T-helper 17 cell (primary cell): ENCODE results near the gene VDR. TPM values are rescaled to one million over a fixed set of nuclear protein-coding genes. Genes with fewer than 3 reads are reported as not detected.

Experiments used
- ATAC-seq: fragments of 150-1000 bp; cut with Tn5 transposase; 2 replicates; pipeline ENCODE4 v1.10.0; 2021; ENCODE audit warnings: mild to moderate bottlenecking, moderate library complexity
- DNase-seq, 3 donors: peaks; one replicate each; pipeline versions ENCODE4 v3.0.0 to v3.0.0-alpha.2; 2020 to 2021
- H3K9me3 ChIP-seq: one replicate; pipeline ENCODE4 v1.7.0; 2013; ENCODE audit warnings: low read length, mild to moderate bottlenecking; ENCODE audit not compliant: control insufficient read depth, poor library complexity, severe bottlenecking
- H3K27ac Mint-ChIP-seq: one replicate; pipeline ENCODE4 v1.8.0; 2022; ENCODE audit warnings: mild to moderate bottlenecking, moderate library complexity, mixed read lengths
- H3K27me3 Mint-ChIP-seq: one replicate; pipeline ENCODE4 v1.8.0; 2022; ENCODE audit warnings: mixed read lengths
- H3K36me3 Mint-ChIP-seq: one replicate; pipeline ENCODE4 v1.8.0; 2022; ENCODE audit warnings: low read depth, mixed read lengths
- H3K4me1 Mint-ChIP-seq: one replicate; pipeline ENCODE4 v1.8.0; 2022; ENCODE audit warnings: mild to moderate bottlenecking, mixed read lengths
- H3K4me3 Mint-ChIP-seq: one replicate; pipeline ENCODE4 v1.8.0; 2022; ENCODE audit warnings: mild to moderate bottlenecking, moderate library complexity, mixed read lengths
- total RNA-seq, 4 donors: library from RNA in 2 of 4; stranded (reverse) in 2 of 4; gene quantifications; one replicate each; pipeline ENCODE4 v1.2.3 and lab custom pipeline; 2022 to 2026

Gene VDR
- total RNA-seq, 2 donors from 2014 or later: 1.8 to 4.5 TPM

DNA sequence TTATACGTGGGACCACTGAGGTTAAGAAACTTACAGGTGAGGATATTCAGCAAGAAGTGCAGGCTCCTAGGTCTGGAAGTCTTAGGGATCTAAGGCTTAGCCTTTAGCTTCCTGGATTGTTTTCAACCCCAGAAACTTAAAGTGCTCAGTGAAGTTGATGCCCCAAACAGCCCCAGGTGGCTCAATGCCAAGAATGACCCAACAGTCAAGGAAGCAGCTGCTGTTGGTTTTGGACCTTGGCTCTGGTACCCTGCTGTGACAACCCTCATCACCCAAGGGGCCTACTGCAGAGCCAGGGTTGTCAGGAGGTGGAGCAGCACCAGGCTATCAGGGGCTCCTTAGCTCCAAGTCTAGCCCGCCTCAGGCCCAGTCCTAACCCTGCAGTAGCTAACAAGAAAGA, 36.8 kb downstream of the VDR start:
- DNase-seq (no peak), ATAC-seq (no peak)
- Mint-ChIP-seq H3K27me3 (no peaks in the 10 kb centered on the region), H3K4me1 (no peaks in the 10 kb centered on the region), H3K4me3 (no peak overlapping the region), H3K36me3 (no peaks in the 10 kb centered on the region), H3K27ac (no peak overlapping the region)
- H3K9me3 ChIP-seq: no peaks in the 10 kb centered on the region

DNA sequence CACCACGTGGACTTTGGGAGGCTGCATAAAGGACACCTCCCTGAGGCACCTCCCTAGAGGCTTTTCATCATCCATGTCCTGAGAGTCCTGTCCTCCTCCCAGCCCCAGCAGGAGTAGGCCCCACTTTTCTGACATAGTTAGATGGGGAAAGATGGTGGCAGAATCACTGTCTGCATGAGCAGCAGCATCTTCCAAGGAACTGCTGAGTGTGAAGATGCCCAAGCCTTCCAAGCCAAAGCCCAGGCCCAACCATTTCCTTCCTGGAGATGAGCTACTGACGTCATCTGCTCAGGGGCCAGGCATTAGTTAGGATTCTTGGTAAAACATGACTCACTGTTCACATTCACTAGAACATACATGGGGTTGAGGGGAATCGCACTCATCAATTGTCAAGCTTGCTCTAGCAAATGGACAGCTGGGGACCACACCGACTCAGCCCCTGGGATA, 37.3 kb downstream of the VDR start:
- no peak overlapping the region for H3K4me3 Mint-ChIP-seq
- H3K27me3 Mint-ChIP-seq: no peaks in the 10 kb centered on the region
- H3K36me3 Mint-ChIP-seq: no peaks in the 10 kb centered on the region
- no peaks in the 10 kb centered on the region for H3K4me1 Mint-ChIP-seq
- H3K9me3 ChIP-seq: no peaks in the 10 kb centered on the region
- H3K27ac Mint-ChIP-seq: no peak overlapping the region
- ATAC-seq (no peak), DNase-seq (no peak)

GRCh38 chr12:47864646-47865235, 40.1 kb downstream of the VDR start:
- H3K9me3 ChIP-seq: no peaks in the 10 kb centered on the region
- Mint-ChIP-seq H3K27me3 (no peaks in the 10 kb centered on the region), H3K4me1 (peaks cover 8% of the 10 kb centered on the region), H3K27ac (peak overlapping the region; percentile 24), H3K36me3 (no peaks in the 10 kb centered on the region), H3K4me3 (no peak overlapping the region)
- no peak for ATAC-seq
- no peak for DNase-seq

DNA sequence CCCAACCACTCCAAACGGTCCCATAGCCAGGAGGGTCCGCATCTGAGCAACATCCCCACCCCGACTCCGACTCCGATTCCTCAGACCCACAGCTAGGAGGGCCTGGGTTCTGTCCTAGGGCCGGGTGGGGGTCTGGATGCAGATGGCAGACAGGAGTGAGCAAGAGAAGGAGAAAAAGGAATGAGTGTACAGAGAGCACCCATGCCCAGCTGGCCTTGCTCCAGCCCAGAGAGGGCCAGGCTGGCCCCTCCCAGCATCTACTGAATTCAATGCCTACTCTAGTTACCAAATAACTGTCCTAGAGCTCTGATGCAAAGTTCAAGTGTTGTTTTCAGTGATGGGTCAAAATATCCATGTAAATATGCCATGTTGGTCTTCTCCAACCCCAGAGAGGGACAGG, 40.8 kb downstream of the VDR start:
- ATAC-seq: no peak

DNA sequence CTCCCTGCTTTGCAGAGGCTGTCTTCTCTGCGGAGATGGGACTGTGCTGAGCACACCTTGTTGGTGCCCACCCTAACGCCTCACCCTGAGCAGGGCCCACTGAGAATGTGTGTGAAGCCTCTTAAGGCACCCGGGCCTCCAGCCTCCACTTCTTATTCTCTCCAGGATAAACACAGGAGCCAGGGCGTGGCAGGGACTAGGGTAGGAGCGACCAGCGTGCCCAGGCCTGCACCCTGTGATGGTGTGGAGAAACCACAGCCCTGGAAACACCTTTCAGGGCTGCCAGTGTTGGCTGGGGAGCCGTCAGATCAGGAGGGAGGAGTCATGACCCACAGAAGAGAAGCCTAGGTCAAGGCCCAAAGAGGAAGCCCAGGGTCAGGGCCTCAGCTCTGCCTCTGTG, 41.3 kb downstream of the VDR start:
- ATAC-seq (no peak), DNase-seq (no peak)
- H3K9me3 ChIP-seq: no peaks in the 10 kb centered on the region
- no peaks in the 10 kb centered on the region for H3K36me3 Mint-ChIP-seq
- H3K27ac Mint-ChIP-seq: no peak overlapping the region
- H3K27me3 Mint-ChIP-seq: no peaks in the 10 kb centered on the region
- H3K4me1 Mint-ChIP-seq: peaks cover 10% of the 10 kb centered on the region
- H3K4me3 Mint-ChIP-seq: no peak overlapping the region

More for the DNA sequence above, 40.8 kb downstream of the VDR start:
- H3K36me3 Mint-ChIP-seq: no peaks in the 10 kb centered on the region
- H3K9me3 ChIP-seq: no peaks in the 10 kb centered on the region
- H3K4me1 Mint-ChIP-seq: peaks cover 8% of the 10 kb centered on the region
- no peaks in the 10 kb centered on the region for H3K27me3 Mint-ChIP-seq
- no peak for DNase-seq
- H3K27ac Mint-ChIP-seq: no peak overlapping the region
- H3K4me3 Mint-ChIP-seq: no peak overlapping the region

GRCh38 chr12:47862881-47863280, 41.9 kb downstream of the VDR start:
- H3K27ac Mint-ChIP-seq: no peak overlapping the region
- no peaks in the 10 kb centered on the region for H3K36me3 Mint-ChIP-seq
- DNase-seq (no peak), ATAC-seq (no peak)
- no peaks in the 10 kb centered on the region for H3K9me3 ChIP-seq
- no peak overlapping the region for H3K4me3 Mint-ChIP-seq
- peaks cover 10% of the 10 kb centered on the region for H3K4me1 Mint-ChIP-seq
- no peaks in the 10 kb centered on the region for H3K27me3 Mint-ChIP-seq

DNA sequence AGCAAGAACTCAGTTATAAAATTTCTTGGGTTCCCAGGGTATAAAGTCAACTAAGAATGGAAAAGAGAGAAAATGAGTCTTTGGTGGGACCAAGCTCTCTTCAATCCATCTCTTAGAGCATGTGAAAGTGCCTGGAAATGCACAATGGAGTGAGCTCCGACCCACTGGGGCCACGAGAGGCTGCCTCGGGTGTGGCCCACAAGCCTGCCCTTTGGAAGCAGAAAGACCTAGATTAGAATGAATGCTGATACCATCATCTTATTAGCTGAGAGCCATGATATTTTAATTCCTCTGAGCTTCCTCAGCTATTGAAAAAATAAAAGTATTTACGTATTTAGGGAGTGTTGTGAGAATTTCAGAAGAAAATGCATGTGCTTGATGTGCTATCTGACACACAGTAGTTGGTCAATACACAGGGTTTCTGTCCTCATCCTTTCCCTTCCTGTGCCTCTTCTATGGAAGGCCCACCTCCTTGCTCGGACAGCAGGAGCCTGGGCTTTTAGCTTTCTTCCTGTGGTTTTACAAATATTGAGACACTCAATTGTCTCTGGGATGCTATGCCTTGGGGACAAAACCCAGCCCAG, 42.5 kb downstream of the VDR start:
- no peak overlapping the region for H3K4me3 Mint-ChIP-seq
- no peaks in the 10 kb centered on the region for H3K9me3 ChIP-seq
- no peaks in the 10 kb centered on the region for H3K36me3 Mint-ChIP-seq
- DNase-seq (no peak), ATAC-seq (no peak)
- H3K27ac Mint-ChIP-seq: no peak overlapping the region
- H3K27me3 Mint-ChIP-seq: no peaks in the 10 kb centered on the region
- peaks cover 13% of the 10 kb centered on the region for H3K4me1 Mint-ChIP-seq

DNA sequence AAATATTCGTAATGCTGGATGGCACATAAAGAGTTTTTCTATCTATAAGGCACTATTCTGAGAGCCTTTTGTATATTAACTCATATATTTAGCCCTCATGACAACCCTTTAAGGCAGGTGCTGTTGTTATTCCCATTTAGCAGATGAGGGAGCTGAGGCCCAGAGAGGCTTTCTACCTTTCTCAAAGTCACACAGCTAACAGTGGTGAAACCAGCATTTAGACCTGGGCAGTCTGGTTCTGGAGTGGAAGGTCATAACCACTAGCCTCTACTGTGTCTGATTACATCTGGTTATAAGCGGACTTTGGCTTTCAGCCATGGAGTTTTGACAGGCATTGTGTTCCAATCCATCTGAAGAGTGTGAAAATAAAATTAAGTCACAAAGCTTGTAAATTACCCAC, 43.9 kb downstream of the VDR start:
- Mint-ChIP-seq H3K27me3 (no peaks in the 10 kb centered on the region), H3K27ac (no peak overlapping the region), H3K4me3 (no peak overlapping the region), H3K4me1 (peaks cover 13% of the 10 kb centered on the region), H3K36me3 (no peaks in the 10 kb centered on the region)
- no peak for ATAC-seq
- H3K9me3 ChIP-seq: no peaks in the 10 kb centered on the region
- DNase-seq: no peak

DNA sequence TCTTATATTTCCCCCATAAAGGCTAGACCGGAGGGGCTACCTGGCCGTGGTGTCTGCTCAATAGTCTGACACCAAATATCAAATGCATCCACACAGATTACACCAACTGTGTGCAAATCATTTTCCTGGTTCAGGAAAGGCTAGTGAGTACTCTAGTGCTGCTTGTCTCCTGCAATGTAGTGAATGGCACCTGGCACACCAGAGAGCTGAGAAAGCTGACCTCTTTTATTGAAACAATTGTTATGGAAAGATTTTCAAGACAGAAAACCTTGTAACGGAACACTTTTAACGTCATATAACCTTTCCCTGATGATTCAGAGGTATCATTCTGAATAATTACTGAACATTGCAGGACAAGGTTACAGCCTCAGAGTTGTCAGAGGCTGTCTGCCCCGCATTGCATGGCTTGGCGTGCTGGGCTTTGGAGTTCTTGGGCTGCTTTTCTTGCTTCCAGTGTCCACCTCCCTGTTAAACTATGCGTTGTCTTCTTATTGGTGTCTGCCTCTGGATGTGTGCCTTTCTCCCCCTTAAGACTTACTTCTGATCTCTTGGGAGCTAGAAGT, 44.4 kb downstream of the VDR start:
- Mint-ChIP-seq H3K36me3 (no peaks in the 10 kb centered on the region), H3K4me1 (peaks cover 13% of the 10 kb centered on the region), H3K27me3 (no peaks in the 10 kb centered on the region), H3K27ac (no peak overlapping the region), H3K4me3 (no peak overlapping the region)
- DNase-seq: no peak
- no peaks in the 10 kb centered on the region for H3K9me3 ChIP-seq
- ATAC-seq: no peak

DNA sequence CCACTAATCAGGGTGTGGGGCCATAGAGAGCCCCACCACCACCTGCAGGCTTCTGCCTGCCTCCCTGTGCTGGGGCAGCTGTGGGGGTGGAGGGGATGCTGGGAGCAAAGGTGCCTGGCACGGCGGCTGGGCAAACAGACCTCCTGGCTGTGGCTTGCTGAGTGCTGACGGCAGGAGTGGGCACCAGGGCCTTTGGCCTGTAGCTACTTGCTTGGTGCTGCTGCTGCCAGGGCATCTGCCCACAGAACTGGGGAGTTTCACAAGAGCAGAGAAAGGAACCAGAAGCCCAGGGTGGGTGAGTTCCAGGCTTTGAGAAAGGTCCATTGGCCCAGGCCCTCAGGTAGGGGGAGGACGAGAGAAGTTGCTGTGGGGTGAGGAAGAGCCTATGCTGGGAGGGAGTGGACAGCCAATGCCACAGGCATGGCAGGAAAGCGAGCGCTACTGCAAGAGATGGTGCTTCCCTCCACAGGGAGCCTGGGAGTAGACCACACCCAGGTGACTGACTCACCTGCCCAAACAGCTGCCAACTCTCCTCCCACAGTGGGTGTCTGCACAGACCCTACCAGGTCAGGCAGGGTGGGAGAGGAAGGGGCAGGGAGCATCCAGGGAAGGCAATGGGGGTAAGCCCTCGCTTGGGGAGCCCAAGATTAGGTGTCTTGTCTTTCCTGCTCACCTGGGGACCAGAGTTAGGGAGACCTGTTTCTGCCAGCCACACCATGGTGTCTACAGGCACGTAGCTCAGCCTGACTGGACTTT, 46.1 kb downstream of the VDR start:
- DNase-seq (no peak), ATAC-seq (no peak)
- H3K27me3 Mint-ChIP-seq: no peaks in the 10 kb centered on the region
- H3K4me1 Mint-ChIP-seq: peaks cover 13% of the 10 kb centered on the region
- no peaks in the 10 kb centered on the region for H3K36me3 Mint-ChIP-seq
- no peaks in the 10 kb centered on the region for H3K9me3 ChIP-seq
- peak overlapping the region; percentile 71 for H3K27ac Mint-ChIP-seq
- H3K4me3 Mint-ChIP-seq: no peak overlapping the region

DNA sequence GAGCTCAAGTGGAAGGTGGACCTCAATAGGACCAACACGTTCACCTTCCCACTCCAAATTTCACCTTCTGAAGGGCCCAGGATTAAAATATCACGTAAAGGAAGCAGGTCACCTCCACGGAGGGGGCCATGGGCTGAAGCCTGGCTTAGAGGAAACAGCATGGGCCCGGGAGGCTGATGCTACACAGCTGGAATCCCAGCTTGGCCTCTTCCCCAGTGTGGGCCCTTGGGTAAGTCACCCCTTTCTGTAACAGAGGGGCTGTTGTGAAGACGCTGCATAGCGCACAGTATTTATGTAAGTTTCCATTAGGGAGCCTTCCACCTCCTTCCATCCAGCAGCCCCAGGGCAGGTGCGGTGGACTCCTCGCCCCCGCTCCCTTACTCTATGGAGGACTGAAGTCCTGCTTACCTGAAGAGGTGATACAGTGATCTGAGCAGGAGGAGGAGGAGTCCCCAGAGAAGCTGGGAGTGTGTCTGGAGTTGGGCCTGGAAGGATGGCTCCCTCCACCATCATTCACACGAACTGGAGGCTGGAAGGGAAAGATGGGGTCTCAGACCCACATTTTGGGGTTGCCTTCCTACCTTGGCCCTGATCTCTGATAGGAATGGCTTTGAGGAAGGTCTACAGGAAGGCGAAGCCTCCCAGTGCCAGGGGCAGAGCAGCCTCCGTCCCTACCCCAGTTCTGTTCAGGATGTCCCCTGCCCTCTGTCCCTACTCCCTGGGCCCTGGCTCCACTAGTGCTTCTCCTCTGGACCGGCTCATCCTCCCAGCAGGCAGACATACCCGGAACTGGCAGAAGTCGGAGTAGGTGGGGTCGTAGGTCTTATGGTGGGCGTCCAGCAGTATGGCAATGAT, 47.8 kb downstream of the VDR start:
- H3K27ac Mint-ChIP-seq: no peak overlapping the region
- DNase-seq (no peak), ATAC-seq (no peak)
- no peaks in the 10 kb centered on the region for H3K36me3 Mint-ChIP-seq
- H3K4me1 Mint-ChIP-seq: peaks cover 13% of the 10 kb centered on the region
- H3K27me3 Mint-ChIP-seq: no peaks in the 10 kb centered on the region
- no peaks in the 10 kb centered on the region for H3K9me3 ChIP-seq
- no peak overlapping the region for H3K4me3 Mint-ChIP-seq

GRCh38 chr12:47856094-47856493, 48.7 kb downstream of the VDR start:
- no peak for DNase-seq
- no peak overlapping the region for H3K27ac Mint-ChIP-seq
- no peaks in the 10 kb centered on the region for H3K36me3 Mint-ChIP-seq
- H3K27me3 Mint-ChIP-seq: no peaks in the 10 kb centered on the region
- H3K4me3 Mint-ChIP-seq: no peak overlapping the region
- no peak for ATAC-seq
- H3K4me1 Mint-ChIP-seq: peaks cover 13% of the 10 kb centered on the region
- no peaks in the 10 kb centered on the region for H3K9me3 ChIP-seq

DNA sequence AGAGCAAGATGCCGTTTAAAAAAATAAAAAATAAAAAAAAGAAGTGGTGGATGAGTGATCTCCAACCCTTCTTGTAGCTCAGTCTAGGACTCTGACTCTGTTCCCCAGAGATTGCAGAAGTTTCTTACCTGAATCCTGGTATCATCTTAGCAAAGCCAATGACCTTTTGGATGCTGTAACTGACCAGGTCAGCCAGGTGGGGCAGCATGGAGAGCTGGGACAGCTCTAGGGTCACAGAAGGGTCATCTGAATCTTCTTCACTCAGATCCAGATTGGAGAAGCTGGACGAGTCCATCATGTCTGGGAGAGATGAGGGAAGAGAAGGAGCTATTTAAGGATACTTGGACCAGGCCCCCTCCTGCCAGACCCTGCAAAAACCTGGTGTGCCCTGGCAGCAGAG, 49.3 kb downstream of the VDR start:
- Mint-ChIP-seq H3K27me3 (no peaks in the 10 kb centered on the region), H3K36me3 (no peaks in the 10 kb centered on the region), H3K27ac (no peak overlapping the region), H3K4me3 (no peak overlapping the region), H3K4me1 (peaks cover 12% of the 10 kb centered on the region)
- no peaks in the 10 kb centered on the region for H3K9me3 ChIP-seq
- ATAC-seq (no peak), DNase-seq (no peak)
